Measurements from ENCODE around the gene KLHDC9. TPM values are rescaled to one million over a fixed set of nuclear protein-coding genes. Genes with fewer than 3 reads are reported as not detected.

The KLHDC9 gene
- total and polyA plus RNA-seq, 9 of the 15 experiments (the other 6 are each of a cell fraction or from before 2014, with no cell fraction given), result not detected

GRCh38 chr1:161117759-161118581 is 19.8 kb downstream of the KLHDC9 start, which contains the start of the genes NIT1 and PFDN2 (continued):
- no peak for TF ChIP-seq ZNF212 (CRISPR knock-in tag; IDR thresholded peaks at IDR 0.05)
- no peak for TF ChIP-seq PHB (CRISPR knock-in tag; IDR thresholded peaks at IDR 0.05)
- no peak for TF ChIP-seq SP2 (IDR thresholded peaks at IDR 0.05; ENCODE audit: extremely low read depth, low read depth, low read length, poor library complexity, severe bottlenecking)
- no peak; the same call in 1 of the 2 replicates for TF ChIP-seq L3MBTL2 (IDR thresholded peaks at IDR 0.05)
- no peak for TF ChIP-seq MTF1 (CRISPR knock-in tag; IDR thresholded peaks at IDR 0.05; ENCODE audit: borderline replicate concordance)
- TF ChIP-seq CBX8 (IDR thresholded peaks at IDR 0.05; ENCODE audit: borderline replicate concordance, extremely low read depth, low read depth, low read length, poor library complexity, severe bottlenecking), result no peak
- no peak for TF ChIP-seq ZNF3 (CRISPR knock-in tag; IDR thresholded peaks at IDR 0.05)
- TF ChIP-seq HOXB6 (CRISPR knock-in tag; IDR thresholded peaks at IDR 0.05; ENCODE audit: borderline replicate concordance), result no peak
- TF ChIP-seq ZBTB8A (IDR thresholded peaks at IDR 0.05; ENCODE audit: partially characterized antibody), result no peak
- TF ChIP-seq ZZZ3 (IDR thresholded peaks at IDR 0.05), result no peak
- no peak for TF ChIP-seq RBM14 (IDR thresholded peaks at IDR 0.05; ENCODE audit: borderline replicate concordance, insufficient read depth, low read depth, low read length)
- TF ChIP-seq DEAF1 (CRISPR knock-in tag; IDR thresholded peaks at IDR 0.05), result no peak
- peak; percentile 98 for TF ChIP-seq NKRF (IDR thresholded peaks at IDR 0.05; ENCODE audit: borderline replicate concordance)
- TF ChIP-seq TCF7L2 (IDR thresholded peaks at IDR 0.05; ENCODE audit: low read depth, low read length), result no peak
- 0 out of 2 replicates have a peak, but pooled peaks have one; percentile 37 for TF ChIP-seq ZNF589 (CRISPR knock-in tag; IDR thresholded peaks at IDR 0.05; ENCODE audit: low read depth)
- TF ChIP-seq ZNF830 (CRISPR knock-in tag; IDR thresholded peaks at IDR 0.05), result peak; percentile 61; the same call in 1 of the 2 replicates
- TF ChIP-seq CXXC5 (CRISPR knock-in tag; IDR thresholded peaks at IDR 0.05), result peak; percentile 83
- no peak for TF ChIP-seq SRSF7 (optimal IDR thresholded peaks at IDR 0.05; ENCODE audit: low read depth, low read length)
- no peak for TF ChIP-seq NFYB (IDR thresholded peaks at IDR 0.05; ENCODE audit: extremely low read depth, insufficient read length)
- TF ChIP-seq BACH1 (tag; IDR thresholded peaks at IDR 0.05), result no peak
- no peak for TF ChIP-seq MEF2A (IDR thresholded peaks at IDR 0.05; ENCODE audit: control insufficient read depth, low read depth, low read length)
- no peak for TF ChIP-seq ZSCAN32 (CRISPR knock-in tag; IDR thresholded peaks at IDR 0.05)
- no peak for TF ChIP-seq DMBX1 (CRISPR knock-in tag; IDR thresholded peaks at IDR 0.05; ENCODE audit: borderline replicate concordance)
- no peak for TF ChIP-seq GATA2 (CRISPR knock-in tag; IDR thresholded peaks at IDR 0.05)
- no peak for TF ChIP-seq NR2C1 (IDR thresholded peaks at IDR 0.05)
- no peak for TF ChIP-seq NR2C1 (tag; IDR thresholded peaks at IDR 0.05)

All from K562 (cell line).